IMR-90 (cell line): ENCODE data around the gene SRPK2. TPM values are rescaled to one million over a fixed set of nuclear protein-coding genes. Genes with fewer than 3 reads are reported as not detected.
"Not testable (repeated sequence)": the region's sequence is repeated elsewhere in the genome, so short reads cannot be mapped to it uniquely, and the experiment has no call there.

Source experiments
- ATAC-seq: fragments of 200-7000 bp; cut with Tn5 transposase; 2 replicates; pipeline ENCODE4 v1.9.1; 2020; ENCODE audit warnings: low read depth, mild to moderate bottlenecking, moderate library complexity
- BruUV-seq: library from RNA; stranded (reverse); fragments of 400-500 nt; replicated peaks from 2 replicates; lab custom pipeline; 2021; lab: Mats Ljungman, UMichigan
- CTCF ChIA-PET: fragments of 300-600 bp; formaldehyde crosslinking; extraction: SDS; loops from one replicate; lab custom pipeline; 2021; ENCODE audit warnings: antibody characterized with exemption; lab: Yijun Ruan, JAX
- POLR2A ChIA-PET: fragments of 300-600 bp; sonication (Branson Sonifier 250); formaldehyde crosslinking; loops from one replicate; lab custom pipeline; 2022; ENCODE audit warnings: antibody characterized with exemption; ENCODE audit not compliant: unreplicated experiment; lab: Charles Lee
- DNase-seq: peaks from one replicate; pipeline ENCODE4 v3.0.0; 2013
- H2AFZ ChIP-seq: replicated peaks from 2 replicates; pipeline ENCODE3; 2013; ENCODE audit warnings: low read length, mild to moderate bottlenecking; ENCODE audit not compliant: poor library complexity
- H2AK5ac ChIP-seq: 2 replicates; pipeline ENCODE4 v1.6.1; 2013; ENCODE audit warnings: low read depth, low read length, inconsistent platforms
- H2AK9ac ChIP-seq: replicated peaks from 2 replicates; pipeline ENCODE3; 2013; ENCODE audit warnings: mild to moderate bottlenecking, low read depth, low read length, moderate library complexity; ENCODE audit not compliant: poor library complexity
- H2BK120ac ChIP-seq: 2 replicates; pipeline ENCODE4 v1.6.1; 2013; ENCODE audit warnings: low read depth, low read length, inconsistent platforms
- H2BK15ac ChIP-seq: 3 replicates; pipeline ENCODE4 v1.6.1; 2013; ENCODE audit warnings: low read depth, low read length, inconsistent platforms
- H2BK20ac ChIP-seq: 2 replicates; pipeline ENCODE4 v1.6.1; 2013; ENCODE audit warnings: low read depth, mild to moderate bottlenecking, inconsistent platforms, low read length, moderate library complexity
- H2BK5ac ChIP-seq: 2 replicates; pipeline ENCODE4 v1.6.1; 2013; ENCODE audit warnings: mild to moderate bottlenecking, low read depth, low read length, inconsistent platforms; ENCODE audit not compliant: poor library complexity, severe bottlenecking
- H3K14ac ChIP-seq: replicated peaks from 2 replicates; pipeline ENCODE4 v1.6.1; 2013; ENCODE audit warnings: low read depth, low read length, inconsistent platforms
- H3K18ac ChIP-seq: 2 replicates; pipeline ENCODE4 v1.6.1; 2013; ENCODE audit warnings: low read depth, low read length, control low read depth
- H3K23ac ChIP-seq: 2 replicates; pipeline ENCODE4 v1.6.1; 2013; ENCODE audit warnings: low read depth, low read length, inconsistent platforms
- H3K27ac ChIP-seq: 2 replicates; pipeline ENCODE4 v1.5.1; 2013; ENCODE audit warnings: mild to moderate bottlenecking, control low read depth, low read length; ENCODE audit not compliant: insufficient read depth
- H3K27me3 ChIP-seq: 2 replicates; pipeline ENCODE4 v1.6.1; 2013; ENCODE audit warnings: low read length; ENCODE audit not compliant: control insufficient read depth, insufficient read depth
- H3K36me3 ChIP-seq: 2 replicates; pipeline ENCODE4 v1.6.1; 2013; ENCODE audit warnings: low read length, mixed read lengths; ENCODE audit not compliant: control insufficient read depth, insufficient read depth
- H3K4ac ChIP-seq: 2 replicates; pipeline ENCODE4 v1.6.1; 2013; ENCODE audit warnings: low read depth, low read length, inconsistent platforms
- H3K4me1 ChIP-seq: 2 replicates; pipeline ENCODE4 v1.6.1; 2013; ENCODE audit warnings: low read length, mixed read lengths; ENCODE audit not compliant: control insufficient read depth, insufficient read depth
- H3K4me2 ChIP-seq: 2 replicates; pipeline ENCODE4 v1.6.1; 2013; ENCODE audit warnings: low read depth, mild to moderate bottlenecking, control low read depth, low read length, moderate library complexity
- H3K4me3 ChIP-seq: 2 replicates; pipeline ENCODE4 v1.5.1; 2013; ENCODE audit warnings: low read depth, mild to moderate bottlenecking, control low read depth, low read length, moderate library complexity; ENCODE audit not compliant: insufficient read depth
- H3K56ac ChIP-seq: 2 replicates; pipeline ENCODE4 v1.6.1; 2013; ENCODE audit warnings: low read length, inconsistent platforms; ENCODE audit not compliant: insufficient read depth; ENCODE audit errors: extremely low read depth
- H3K79me1 ChIP-seq, 2 experiments: 2 replicates each; pipeline ENCODE4 v1.6.1; 2013; ENCODE audit warnings: low read length in 2 of 2, inconsistent platforms in 1 of 2, low read depth in 1 of 2
- H3K9ac ChIP-seq: 2 replicates; pipeline ENCODE4 v1.6.1; 2013; ENCODE audit warnings: low read depth, low read length, control low read depth
- H3K9me1 ChIP-seq: 2 replicates; pipeline ENCODE4 v1.6.1; 2013; ENCODE audit warnings: low read length, inconsistent platforms; ENCODE audit not compliant: insufficient read depth
- H3K9me3 ChIP-seq: 2 replicates; pipeline ENCODE4 v1.6.1; 2013; ENCODE audit warnings: low read length; ENCODE audit not compliant: control insufficient read depth, insufficient read depth
- H4K20me1 ChIP-seq: 2 replicates; pipeline ENCODE4 v1.6.1; 2013; ENCODE audit warnings: low read length, inconsistent platforms; ENCODE audit not compliant: insufficient read depth
- H4K5ac ChIP-seq: 2 replicates; pipeline ENCODE4 v1.6.1; 2013; ENCODE audit warnings: mild to moderate bottlenecking, low read depth, low read length, control low read depth
- H4K8ac ChIP-seq, 2 experiments: 2 replicates each; pipeline ENCODE4 v1.6.1; 2013; ENCODE audit warnings: low read depth in 2 of 2, low read length in 2 of 2, control low read depth in 1 of 2, inconsistent platforms in 1 of 2
- H4K91ac ChIP-seq: 2 replicates; pipeline ENCODE4 v1.6.1; 2013; ENCODE audit warnings: low read depth, low read length, inconsistent platforms; ENCODE audit not compliant: insufficient read depth
- WGBS, 2 experiments: methylation state at CpG; one replicate each; pipeline versions ENCODE4 v1.1.5 to v1.1.7; 2013; ENCODE audit warnings: missing lambda C conversion rate in 2 of 2; ENCODE audit not compliant: insufficient read length in 1 of 2; ENCODE audit errors: extremely low coverage in 2 of 2; 5-methylcytosine and 5-hydroxymethylcytosine counted together
- dilution Hi-C: fragments of 300-500 bp; cut with HindIII; formaldehyde crosslinking; loops from one replicate; pipeline ENCODE4 v1.14.3; 2018; ENCODE audit warnings: low sequenced_read_pairs; ENCODE audit not compliant: unreplicated experiment
- in situ Hi-C: fragments of 300-500 bp; cut with MboI; formaldehyde crosslinking; loops from 3 replicates; pipeline ENCODE4 v1.14.3; 2019; ENCODE audit warnings: low sequenced_read_pairs, inconsistent platforms, mixed read lengths
- intact Hi-C: fragments of 100-400 bp; cut with micrococcal nuclease; formaldehyde crosslinking; loops from 2 replicates; pipeline ENCODE4 v1.10.0; 2022
- polyA plus RNA-seq, 3 experiments: library from polyadenylated mRNA; depleted of rRNA; stranded (reverse); fragments of >200 nt; gene quantifications; 2 replicates each; pipeline ENCODE4 v1.2.3, GENCODE V29; 2012; ENCODE audit warnings: low replicate concordance in 1 of 3
- total RNA-seq: library from RNA; depleted of rRNA; stranded (reverse); fragments of >200 nt; gene quantifications from 2 replicates; pipeline ENCODE4 v1.2.3, GENCODE V29; 2012

SRPK2 gene
- total and polyA plus RNA-seq, 2 of the 4 experiments (the other 2 are of a cell fraction) = 13.2 to 33.0 TPM

DNA sequence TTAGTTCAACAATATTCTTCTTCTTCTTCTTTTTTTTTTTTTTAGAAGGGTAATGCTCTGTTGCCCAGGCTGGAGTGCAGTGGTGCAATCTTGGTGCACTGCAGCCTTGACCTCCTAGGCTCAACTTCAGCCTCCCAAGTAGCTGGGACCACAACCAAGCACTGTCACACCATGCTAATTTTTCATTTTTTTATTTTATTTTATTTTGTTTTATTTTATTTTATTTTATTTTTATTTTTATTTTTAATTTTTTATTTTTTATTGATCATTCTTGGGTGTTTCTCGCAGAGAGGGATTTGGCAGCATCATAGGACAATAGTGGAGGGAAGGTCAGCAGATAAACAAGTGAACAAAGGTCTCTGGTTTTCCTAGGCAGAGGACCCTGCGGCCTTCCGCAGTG is 21.1 kb upstream of the SRPK2 start:
- H3K27me3 ChIP-seq, ATAC-seq, H3K79me1 ChIP-seq, H2AK5ac ChIP-seq, H3K14ac ChIP-seq, BruUV-seq, H3K4me2 ChIP-seq, H3K4ac ChIP-seq, H3K9me3 ChIP-seq, POLR2A ChIA-PET, dilution Hi-C loops, H2AK9ac ChIP-seq, H3K56ac ChIP-seq, H3K4me1 ChIP-seq, H2BK15ac ChIP-seq, H4K20me1 ChIP-seq, H3K18ac ChIP-seq, in situ Hi-C loops, H2BK120ac ChIP-seq, H4K8ac ChIP-seq, H3K4me3 ChIP-seq, H3K27ac ChIP-seq, intact Hi-C loops, H3K9ac ChIP-seq, H4K5ac ChIP-seq, CTCF ChIA-PET, H3K36me3 ChIP-seq, H2AFZ ChIP-seq, H2BK20ac ChIP-seq, DNase-seq, H3K9me1 ChIP-seq, H2BK5ac ChIP-seq, H3K23ac ChIP-seq, H4K91ac ChIP-seq: not testable (repeated sequence)
- no CpG with 5 or more reads among the region's 3 CpGs for WGBS, 2 experiments
